GM19452 (cell line): ENCODE measurements around the gene GPR158.

Experiments used
- ATAC-seq: cut with Tn5 transposase; IDR thresholded peaks from one replicate; pipeline ENCODE4 v1.9.1; 2021; ENCODE audit not compliant: unreplicated experiment

The GPR158 gene

GRCh38 chr10:25191162-25191895 is 16.5 kb downstream of the GPR158 start:
- ATAC-seq = no peak

GRCh38 chr10:25198151-25198550 is 23.4 kb downstream of the GPR158 start:
- ATAC-seq = no peak

DNA sequence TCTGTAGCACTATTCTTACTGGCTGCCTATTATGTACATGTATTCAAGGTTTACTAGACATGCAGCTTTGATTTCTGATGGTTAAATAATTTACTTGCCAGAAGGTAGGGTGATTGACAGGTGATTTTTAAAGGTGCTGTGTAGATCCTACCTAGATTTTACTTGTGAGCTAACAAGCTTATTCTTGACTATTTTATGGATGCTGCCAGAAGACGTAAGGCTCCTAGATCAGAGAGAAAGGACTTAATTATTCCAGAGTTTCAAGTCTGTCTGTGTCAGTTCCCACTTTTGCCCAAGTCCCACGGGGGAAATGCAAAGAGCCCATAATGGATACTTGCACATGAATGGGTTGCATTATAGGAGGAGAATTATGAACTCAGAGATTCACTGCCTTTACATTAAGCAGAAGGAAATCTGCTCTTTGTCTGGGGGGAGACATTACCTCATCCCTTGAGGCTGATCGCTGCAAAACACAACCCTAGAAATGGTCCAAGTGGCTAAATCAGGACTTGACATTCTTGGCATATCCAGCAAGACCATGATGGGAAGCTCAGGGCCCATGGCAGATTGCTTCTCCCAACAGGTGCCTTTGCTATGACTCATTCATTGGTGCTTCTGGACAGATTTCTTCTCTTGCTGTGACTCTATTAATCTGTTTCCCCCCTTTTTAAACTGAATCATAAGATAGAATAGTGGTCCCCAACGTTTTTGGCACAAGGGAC is 32.1 kb downstream of the GPR158 start:
- no peak for ATAC-seq

GRCh38 chr10:25209618-25210017 is 34.8 kb downstream of the GPR158 start:
- no peak for ATAC-seq

DNA sequence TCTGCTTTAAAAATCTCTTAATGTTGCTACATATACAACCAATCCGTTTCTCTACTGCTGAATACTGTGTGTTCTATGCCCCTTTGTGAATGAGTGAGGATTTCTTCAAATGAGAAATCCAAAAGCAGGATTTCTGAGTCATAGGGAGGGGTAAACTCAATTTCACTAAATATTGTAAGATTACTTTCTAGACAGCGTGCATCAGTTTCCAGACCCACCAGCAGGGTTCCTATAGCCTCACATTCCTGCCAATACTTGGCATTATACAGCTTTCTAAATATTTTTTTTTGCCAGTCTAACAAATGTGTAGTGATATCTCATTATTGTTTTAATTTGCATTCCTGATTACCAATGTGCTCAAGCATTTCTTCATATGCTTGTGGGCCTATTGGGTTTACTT is 35.5 kb downstream of the GPR158 start:
- no peak for ATAC-seq

DNA sequence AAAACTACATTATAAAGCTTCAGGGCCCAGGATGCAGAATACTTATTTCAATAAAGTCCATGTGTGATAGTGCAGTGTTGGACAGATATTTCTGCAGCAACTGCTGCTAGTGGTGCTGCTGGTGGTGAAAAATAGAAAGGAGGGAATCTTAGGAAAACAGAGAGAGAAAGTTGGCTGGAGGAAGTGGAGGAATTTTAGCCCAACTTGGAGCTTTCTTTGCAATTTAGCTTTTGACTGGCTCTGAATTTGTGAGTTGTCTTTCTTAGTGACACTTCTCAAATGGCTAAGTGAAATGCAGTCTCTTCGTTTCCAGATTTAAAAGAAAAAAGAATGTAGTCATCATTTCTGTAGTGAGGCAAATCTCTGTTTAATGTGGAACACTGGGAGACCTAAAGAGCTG is 45.4 kb downstream of the GPR158 start:
- no peak for ATAC-seq

- ATAC-seq = no peak
Observed at GRCh38 chr10:25222085-25222660, 47.4 kb downstream of the GPR158 start.

- no peak for ATAC-seq
Observed at GRCh38 chr10:25226775-25227682, 52.2 kb downstream of the GPR158 start.

GRCh38 chr10:25231751-25232150 is 57.0 kb downstream of the GPR158 start:
- no peak for ATAC-seq

- no peak for ATAC-seq
Observed at GRCh38 chr10:25232204-25232603, 57.4 kb downstream of the GPR158 start.

DNA sequence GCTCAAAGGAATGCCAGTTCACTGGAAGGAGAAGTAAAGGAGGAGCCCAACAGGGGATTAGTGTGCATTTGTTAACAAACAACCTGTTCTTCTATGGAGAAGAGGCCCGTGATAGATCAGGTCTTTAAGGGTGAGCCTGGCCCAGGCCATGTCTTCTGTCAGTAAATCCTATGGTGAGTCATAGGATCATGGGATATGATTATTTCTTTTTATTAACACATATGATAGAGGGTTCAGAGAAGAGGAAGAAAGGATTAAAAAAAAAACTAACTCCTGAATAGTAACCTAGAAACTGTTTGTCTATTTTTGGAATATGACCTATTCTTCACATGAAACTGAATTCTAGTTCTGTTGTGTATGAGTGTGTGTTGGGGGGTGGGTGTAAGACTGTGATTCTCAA is 70.4 kb downstream of the GPR158 start:
- ATAC-seq = no peak

DNA sequence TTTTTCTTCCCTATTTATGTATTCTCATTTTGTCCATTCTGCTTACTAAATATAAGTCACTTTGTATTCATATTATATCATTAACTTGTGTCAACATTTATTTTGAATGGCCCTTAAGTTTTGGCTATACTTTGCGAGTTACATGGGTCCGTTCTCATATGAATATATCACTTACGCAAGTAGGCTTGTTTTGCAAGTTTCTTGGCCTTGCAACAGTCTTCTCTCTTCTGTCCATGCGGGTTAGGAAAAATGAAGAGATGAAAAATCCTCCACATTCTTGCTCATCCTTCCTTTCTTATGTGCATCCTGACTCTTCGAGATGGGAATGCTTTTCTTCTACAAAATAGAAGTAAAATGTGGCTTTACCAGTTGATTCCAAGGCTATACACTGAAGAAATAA is 82.8 kb downstream of the GPR158 start:
- no peak for ATAC-seq

DNA sequence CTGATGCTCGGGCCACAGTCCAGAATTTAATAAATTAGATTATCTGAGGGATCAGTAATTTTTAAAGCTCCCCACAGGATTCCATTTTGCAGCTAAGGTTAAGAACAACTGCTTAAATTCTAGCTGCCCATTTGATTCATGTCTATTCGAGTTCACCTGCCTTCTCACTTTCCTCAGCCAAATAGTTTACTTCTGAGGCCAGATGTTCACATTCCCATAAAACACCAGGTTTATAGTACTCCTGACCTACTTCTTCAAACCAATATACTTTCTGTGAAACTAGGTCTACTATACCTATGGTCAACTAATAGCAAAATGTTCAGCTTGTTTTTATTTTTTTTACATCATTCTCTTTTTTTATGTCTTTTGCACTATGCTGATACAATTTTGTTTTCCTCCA is 86.3 kb downstream of the GPR158 start:
- no peak for ATAC-seq

DNA sequence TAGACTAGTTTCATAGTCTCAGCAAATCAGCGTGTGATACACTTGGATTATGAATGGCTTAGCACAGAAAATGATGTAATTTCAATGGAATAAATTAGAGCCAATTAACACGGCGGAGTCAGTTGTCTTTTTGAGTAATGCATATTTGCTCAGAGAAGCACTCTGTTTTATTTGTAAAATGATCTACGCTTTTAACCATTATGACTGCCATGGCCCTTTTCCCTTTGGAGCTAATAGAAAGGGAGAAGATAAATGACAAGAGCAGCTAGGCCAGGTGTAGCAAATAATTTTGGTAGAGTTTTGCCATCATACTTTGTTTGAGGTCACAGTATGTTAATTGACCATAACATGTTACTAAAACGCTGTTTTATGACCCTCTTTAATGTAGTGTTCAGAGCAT is 86.8 kb downstream of the GPR158 start:
- ATAC-seq = no peak

DNA sequence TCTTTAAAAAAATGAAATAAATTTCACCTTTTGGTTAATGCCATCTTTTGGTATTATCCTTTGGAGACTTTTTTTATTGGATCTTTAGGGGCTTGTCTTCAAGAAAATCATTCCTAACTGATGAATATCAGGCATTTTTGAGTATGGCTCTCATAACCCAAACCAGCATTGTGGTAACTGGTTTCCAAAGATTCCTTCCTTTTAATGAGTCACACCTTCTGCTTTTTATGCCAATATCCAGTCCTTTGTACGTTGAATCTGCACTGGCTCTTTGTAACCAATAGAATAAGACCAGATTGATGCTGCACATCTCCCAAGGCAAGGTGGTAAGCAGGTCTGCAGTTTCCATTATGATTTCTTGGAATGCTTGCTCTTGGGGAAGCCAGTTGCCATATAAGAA is 89.1 kb downstream of the GPR158 start:
- ATAC-seq = no peak

- ATAC-seq = no peak
Observed at GRCh38 chr10:25278180-25278579, 103.4 kb downstream of the GPR158 start.

DNA sequence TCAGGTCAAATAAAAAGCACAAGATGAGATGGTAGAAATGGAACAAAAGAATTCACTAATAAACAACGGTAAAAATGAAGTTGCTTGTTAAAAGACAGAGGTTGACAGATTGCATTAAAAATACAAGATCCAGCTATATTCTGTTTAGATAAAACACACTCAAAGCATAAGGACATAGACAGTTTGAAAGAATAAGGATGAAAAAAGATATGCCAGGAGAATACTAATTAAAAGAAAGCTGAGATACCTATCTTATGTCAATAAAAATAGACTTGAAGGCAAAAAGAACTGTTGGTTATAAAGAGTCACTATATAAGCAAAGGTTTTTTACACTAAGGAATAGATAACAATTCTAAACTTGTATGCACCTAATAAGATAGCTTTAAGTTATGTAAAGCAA is 105.3 kb downstream of the GPR158 start:
- ATAC-seq = no peak

- no peak for ATAC-seq
Observed at GRCh38 chr10:25280573-25280972, 105.8 kb downstream of the GPR158 start.

DNA sequence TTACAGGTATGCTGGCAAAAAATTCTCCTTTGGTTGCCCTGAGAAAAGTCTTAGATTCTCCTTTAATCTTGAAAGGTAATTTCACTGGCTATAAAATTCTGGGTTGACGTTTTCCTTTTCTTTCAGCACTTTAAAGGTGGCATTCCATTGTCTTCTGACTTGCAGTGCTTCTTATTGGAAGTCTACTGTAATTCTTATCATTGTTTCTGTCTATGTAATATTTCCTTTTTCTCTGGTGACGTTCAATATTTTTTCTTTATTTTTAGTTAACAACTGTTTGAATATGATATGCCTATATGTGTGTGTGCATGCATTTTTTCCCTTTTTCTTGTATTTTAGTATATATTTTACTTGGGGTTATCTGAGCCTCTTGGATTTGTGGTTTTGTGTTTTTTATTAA is 111.0 kb downstream of the GPR158 start:
- no peak for ATAC-seq

DNA sequence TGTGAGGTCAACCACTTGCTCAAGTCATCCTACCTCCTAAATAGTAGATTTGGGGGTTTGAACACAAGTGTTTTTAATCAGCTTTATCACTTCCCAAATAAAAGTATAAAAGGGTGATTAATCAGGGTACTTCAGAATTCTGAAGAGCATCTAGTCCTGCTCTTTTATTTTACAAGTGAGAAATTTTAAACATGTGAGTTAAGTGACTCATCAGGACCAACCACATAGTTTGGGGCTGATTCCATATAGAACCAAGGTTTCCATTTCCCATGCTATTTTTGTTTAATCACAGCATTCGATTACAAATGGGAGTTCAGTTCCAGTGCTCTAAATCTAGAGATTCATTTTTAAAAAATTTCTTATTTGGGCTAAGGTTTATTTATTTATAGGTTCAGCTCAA is 113.4 kb downstream of the GPR158 start:
- ATAC-seq = no peak
